Tibial nerve (tissue), 3 donors: ENCODE measurements around the gene SLC45A2.
"Not testable (repeated sequence)": the region's sequence is repeated elsewhere in the genome, so short reads cannot be mapped to it uniquely, and the experiment has no call there.

Experiments used
- CTCF ChIP-seq, 5 experiments: fragments of 200-600 bp in 3 of 5; fragments of 450-650 bp in 2 of 5; sonication (generic) in 3 of 5; IDR thresholded peaks; one replicate each; pipeline ENCODE4 v1.5.1; 2016 to 2019; ENCODE audit warnings: antibody characterized with exemption in 5 of 5, mild to moderate bottlenecking in 3 of 5, moderate library complexity in 2 of 5
- POLR2A ChIP-seq, 2 donors: fragments of 450-650 bp; IDR thresholded peaks; one replicate each; pipeline ENCODE4 v1.6.1; 2017; ENCODE audit warnings: antibody characterized with exemption in 2 of 2, mild to moderate bottlenecking in 2 of 2, moderate library complexity in 2 of 2

- TF ChIP-seq CTCF, POLR2A (IDR thresholded peaks at IDR 0.05): not testable (repeated sequence)
Observed at GRCh38 chr5:33952175-33952574, 32.3 kb downstream of the SLC45A2 start.
